ENCODE measurements around the gene PIGU.

DNA sequence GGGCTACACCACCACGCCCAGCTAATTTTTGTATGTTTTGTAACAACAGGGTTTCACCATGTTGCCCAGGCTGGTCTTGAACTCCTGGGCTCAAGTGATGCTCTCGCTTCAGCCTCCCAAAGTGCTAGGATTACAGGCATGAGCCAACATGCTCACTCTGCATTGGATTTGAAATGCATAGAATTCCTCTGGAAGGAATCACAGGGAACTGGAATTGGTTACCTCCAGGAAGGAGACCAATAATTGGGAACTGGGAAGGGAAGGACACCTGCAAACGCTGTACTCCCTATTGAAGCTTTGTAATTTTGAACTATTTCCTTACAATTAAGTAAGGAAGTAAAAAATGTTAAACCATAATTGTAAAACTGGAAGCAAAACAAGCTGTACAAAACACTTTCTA is 14.9 kb upstream of the PIGU start:
- TF ChIP-seq, protein P1, sequence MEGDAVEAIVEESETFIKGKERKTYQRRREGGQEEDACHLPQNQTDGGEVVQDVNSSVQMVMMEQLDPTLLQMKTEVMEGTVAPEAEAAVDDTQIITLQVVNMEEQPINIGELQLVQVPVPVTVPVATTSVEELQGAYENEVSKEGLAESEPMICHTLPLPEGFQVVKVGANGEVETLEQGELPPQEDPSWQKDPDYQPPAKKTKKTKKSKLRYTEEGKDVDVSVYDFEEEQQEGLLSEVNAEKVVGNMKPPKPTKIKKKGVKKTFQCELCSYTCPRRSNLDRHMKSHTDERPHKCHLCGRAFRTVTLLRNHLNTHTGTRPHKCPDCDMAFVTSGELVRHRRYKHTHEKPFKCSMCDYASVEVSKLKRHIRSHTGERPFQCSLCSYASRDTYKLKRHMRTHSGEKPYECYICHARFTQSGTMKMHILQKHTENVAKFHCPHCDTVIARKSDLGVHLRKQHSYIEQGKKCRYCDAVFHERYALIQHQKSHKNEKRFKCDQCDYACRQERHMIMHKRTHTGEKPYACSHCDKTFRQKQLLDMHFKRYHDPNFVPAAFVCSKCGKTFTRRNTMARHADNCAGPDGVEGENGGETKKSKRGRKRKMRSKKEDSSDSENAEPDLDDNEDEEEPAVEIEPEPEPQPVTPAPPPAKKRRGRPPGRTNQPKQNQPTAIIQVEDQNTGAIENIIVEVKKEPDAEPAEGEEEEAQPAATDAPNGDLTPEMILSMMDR (IDR thresholded peaks at IDR 0.05): no peak
- TF ChIP-seq EZH2 (IDR thresholded peaks at IDR 0.05) (no peak), EZH2phosphoT487 (IDR thresholded peaks at IDR 0.05) (no peak)
